K562 (cell line): Measurements from ENCODE around the gene RHBG. TPM values are rescaled to one million over a fixed set of nuclear protein-coding genes. Genes with fewer than 3 reads are reported as not detected.

Experiments
- CREB1 ChIP-seq, 2 experiments: sonication (generic) in 1 of 2; formaldehyde crosslinking in 1 of 2; IDR thresholded peaks; 2 replicates each; pipeline versions ENCODE4 v1.6.1 to v1.8.0; 2012 to 2022; ENCODE audit warnings: inconsistent platforms in 1 of 2, mild to moderate bottlenecking in 1 of 2, missing genetic modification reagents in 1 of 2, moderate library complexity in 1 of 2
- NEUROD1 ChIP-seq: fragments of 150-350 bp; IDR thresholded peaks from 2 replicates; pipeline ENCODE4 v1.6.1; 2014; ENCODE audit warnings: borderline replicate concordance, low read length, low read depth; ENCODE audit not compliant: partially characterized antibody
- NR3C1 ChIP-seq: sonication (generic); formaldehyde crosslinking; IDR thresholded peaks from 2 replicates; pipeline ENCODE4 v1.8.1; 2022; ENCODE audit warnings: missing genetic modification reagents
- ZNF121 ChIP-seq: sonication (generic); formaldehyde crosslinking; conservative IDR thresholded peaks from 2 replicates; pipeline ENCODE4 v1.8.0; 2022; ENCODE audit warnings: missing genetic modification reagents
- ZNF584 ChIP-seq: fragments of 200-800 bp; sonication (Bioruptor generic); IDR thresholded peaks from 2 replicates; pipeline ENCODE4 v1.6.1; 2016; ENCODE audit warnings: low read depth, mild to moderate bottlenecking, missing genetic modification characterization, missing compliant biosample characterization
- polyA plus RNA-seq, 8 experiments: library from polyadenylated mRNA; depleted of rRNA in 4 of 8; stranded (reverse) in 5 of 8; unstranded in 3 of 8; fragments of >200 nt; fragmentation: Nextera tagmentation in 2 of 8; fragmentation: Illumina TruSeq in 1 of 8; extraction: Ambion mirVana in 2 of 8; extraction: Trizol in 1 of 8; gene quantifications; 2 replicates each; pipeline versions ENCODE4 v1.2.1 to v1.2.3, GENCODE V29; 2011 to 2014; ENCODE audit warnings: inconsistent platforms in 1 of 8, missing spikeins in 1 of 8
- total RNA-seq, 7 experiments: library from RNA; depleted of rRNA in 6 of 7; stranded (reverse); fragments of >200 nt in 6 of 7; fragmentation: Illumina TruSeq in 2 of 7; extraction: Trizol in 2 of 7; gene quantifications; 2 replicates each; pipeline versions ENCODE4 v1.2.1 to v1.2.3, GENCODE V29; 2011 to 2021; ENCODE audit warnings: low replicate concordance in 1 of 7
- TF ChIP-seq, protein P1 (sequence below): fragments of 200-600 bp; sonication (generic); IDR thresholded peaks from one replicate; pipeline ENCODE4 v1.6.1; 2012; ENCODE audit warnings: mild to moderate bottlenecking, low read depth, low read length, inconsistent platforms
- TF ChIP-seq, protein P2 (sequence below), 3 experiments: IDR thresholded peaks in 2 of 3; conservative IDR thresholded peaks in 1 of 3; 2 replicates each; pipeline ENCODE4 v1.5.1; 2011 to 2012; ENCODE audit warnings: low read length in 3 of 3, mild to moderate bottlenecking in 3 of 3, control low read depth in 2 of 3, improper control_type of control experiment in 1 of 3, inconsistent platforms in 1 of 3, low read depth in 1 of 3, mixed read lengths in 1 of 3, moderate library complexity in 1 of 3; ENCODE audit not compliant: insufficient read depth in 2 of 3

RHBG gene
- total and polyA plus RNA-seq, 9 of the 15 experiments (the other 6 are each of a cell fraction or from before 2014, with no cell fraction given), result not detected

DNA sequence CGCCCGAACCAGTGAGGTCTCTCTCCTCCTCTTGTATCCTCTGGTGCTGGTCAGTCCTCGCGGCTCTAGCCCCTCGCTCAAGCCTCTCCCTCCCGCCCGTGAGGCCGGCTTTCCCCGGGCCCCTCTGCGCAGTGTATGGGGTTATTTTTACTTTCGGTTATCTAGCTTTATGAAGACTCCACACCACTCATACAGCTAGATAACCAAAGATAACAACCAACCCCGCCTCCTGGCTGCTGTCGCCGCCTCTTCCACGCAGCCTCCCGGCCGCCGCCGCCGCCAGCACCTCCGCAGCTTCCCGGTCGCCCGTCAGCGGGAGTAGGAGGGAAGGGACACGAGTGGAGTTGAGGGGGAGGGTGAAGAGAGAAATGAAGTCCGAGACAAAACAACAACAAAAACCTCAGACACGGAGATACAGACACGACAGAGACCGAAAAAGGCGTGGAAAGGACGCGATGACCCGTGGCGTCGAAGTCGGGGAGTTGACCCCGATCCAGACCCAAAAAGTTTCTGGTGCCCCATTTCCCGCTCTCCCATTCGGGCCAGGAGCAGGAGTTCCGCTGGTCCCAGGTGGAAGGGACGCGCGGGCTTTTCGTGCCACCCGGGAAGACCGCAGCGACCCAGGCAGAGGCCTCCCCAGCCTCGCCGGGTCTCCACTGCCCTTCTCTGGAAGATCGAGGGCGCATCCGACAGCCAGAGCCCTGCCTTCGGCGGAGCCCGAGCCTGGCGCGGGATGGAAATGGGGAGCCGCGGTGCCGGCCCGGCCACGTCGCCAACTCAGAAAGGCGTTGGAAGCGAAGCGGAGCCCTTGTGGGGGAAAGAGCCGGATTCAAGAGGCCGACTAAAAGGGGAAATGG is 51.4 kb downstream of the RHBG start (continued):
- TF ChIP-seq, protein P1, sequence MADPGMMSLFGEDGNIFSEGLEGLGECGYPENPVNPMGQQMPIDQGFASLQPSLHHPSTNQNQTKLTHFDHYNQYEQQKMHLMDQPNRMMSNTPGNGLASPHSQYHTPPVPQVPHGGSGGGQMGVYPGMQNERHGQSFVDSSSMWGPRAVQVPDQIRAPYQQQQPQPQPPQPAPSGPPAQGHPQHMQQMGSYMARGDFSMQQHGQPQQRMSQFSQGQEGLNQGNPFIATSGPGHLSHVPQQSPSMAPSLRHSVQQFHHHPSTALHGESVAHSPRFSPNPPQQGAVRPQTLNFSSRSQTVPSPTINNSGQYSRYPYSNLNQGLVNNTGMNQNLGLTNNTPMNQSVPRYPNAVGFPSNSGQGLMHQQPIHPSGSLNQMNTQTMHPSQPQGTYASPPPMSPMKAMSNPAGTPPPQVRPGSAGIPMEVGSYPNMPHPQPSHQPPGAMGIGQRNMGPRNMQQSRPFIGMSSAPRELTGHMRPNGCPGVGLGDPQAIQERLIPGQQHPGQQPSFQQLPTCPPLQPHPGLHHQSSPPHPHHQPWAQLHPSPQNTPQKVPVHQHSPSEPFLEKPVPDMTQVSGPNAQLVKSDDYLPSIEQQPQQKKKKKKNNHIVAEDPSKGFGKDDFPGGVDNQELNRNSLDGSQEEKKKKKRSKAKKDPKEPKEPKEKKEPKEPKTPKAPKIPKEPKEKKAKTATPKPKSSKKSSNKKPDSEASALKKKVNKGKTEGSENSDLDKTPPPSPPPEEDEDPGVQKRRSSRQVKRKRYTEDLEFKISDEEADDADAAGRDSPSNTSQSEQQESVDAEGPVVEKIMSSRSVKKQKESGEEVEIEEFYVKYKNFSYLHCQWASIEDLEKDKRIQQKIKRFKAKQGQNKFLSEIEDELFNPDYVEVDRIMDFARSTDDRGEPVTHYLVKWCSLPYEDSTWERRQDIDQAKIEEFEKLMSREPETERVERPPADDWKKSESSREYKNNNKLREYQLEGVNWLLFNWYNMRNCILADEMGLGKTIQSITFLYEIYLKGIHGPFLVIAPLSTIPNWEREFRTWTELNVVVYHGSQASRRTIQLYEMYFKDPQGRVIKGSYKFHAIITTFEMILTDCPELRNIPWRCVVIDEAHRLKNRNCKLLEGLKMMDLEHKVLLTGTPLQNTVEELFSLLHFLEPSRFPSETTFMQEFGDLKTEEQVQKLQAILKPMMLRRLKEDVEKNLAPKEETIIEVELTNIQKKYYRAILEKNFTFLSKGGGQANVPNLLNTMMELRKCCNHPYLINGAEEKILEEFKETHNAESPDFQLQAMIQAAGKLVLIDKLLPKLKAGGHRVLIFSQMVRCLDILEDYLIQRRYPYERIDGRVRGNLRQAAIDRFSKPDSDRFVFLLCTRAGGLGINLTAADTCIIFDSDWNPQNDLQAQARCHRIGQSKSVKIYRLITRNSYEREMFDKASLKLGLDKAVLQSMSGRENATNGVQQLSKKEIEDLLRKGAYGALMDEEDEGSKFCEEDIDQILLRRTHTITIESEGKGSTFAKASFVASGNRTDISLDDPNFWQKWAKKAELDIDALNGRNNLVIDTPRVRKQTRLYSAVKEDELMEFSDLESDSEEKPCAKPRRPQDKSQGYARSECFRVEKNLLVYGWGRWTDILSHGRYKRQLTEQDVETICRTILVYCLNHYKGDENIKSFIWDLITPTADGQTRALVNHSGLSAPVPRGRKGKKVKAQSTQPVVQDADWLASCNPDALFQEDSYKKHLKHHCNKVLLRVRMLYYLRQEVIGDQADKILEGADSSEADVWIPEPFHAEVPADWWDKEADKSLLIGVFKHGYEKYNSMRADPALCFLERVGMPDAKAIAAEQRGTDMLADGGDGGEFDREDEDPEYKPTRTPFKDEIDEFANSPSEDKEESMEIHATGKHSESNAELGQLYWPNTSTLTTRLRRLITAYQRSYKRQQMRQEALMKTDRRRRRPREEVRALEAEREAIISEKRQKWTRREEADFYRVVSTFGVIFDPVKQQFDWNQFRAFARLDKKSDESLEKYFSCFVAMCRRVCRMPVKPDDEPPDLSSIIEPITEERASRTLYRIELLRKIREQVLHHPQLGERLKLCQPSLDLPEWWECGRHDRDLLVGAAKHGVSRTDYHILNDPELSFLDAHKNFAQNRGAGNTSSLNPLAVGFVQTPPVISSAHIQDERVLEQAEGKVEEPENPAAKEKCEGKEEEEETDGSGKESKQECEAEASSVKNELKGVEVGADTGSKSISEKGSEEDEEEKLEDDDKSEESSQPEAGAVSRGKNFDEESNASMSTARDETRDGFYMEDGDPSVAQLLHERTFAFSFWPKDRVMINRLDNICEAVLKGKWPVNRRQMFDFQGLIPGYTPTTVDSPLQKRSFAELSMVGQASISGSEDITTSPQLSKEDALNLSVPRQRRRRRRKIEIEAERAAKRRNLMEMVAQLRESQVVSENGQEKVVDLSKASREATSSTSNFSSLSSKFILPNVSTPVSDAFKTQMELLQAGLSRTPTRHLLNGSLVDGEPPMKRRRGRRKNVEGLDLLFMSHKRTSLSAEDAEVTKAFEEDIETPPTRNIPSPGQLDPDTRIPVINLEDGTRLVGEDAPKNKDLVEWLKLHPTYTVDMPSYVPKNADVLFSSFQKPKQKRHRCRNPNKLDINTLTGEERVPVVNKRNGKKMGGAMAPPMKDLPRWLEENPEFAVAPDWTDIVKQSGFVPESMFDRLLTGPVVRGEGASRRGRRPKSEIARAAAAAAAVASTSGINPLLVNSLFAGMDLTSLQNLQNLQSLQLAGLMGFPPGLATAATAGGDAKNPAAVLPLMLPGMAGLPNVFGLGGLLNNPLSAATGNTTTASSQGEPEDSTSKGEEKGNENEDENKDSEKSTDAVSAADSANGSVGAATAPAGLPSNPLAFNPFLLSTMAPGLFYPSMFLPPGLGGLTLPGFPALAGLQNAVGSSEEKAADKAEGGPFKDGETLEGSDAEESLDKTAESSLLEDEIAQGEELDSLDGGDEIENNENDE, result no peak
- TF ChIP-seq, protein P2, sequence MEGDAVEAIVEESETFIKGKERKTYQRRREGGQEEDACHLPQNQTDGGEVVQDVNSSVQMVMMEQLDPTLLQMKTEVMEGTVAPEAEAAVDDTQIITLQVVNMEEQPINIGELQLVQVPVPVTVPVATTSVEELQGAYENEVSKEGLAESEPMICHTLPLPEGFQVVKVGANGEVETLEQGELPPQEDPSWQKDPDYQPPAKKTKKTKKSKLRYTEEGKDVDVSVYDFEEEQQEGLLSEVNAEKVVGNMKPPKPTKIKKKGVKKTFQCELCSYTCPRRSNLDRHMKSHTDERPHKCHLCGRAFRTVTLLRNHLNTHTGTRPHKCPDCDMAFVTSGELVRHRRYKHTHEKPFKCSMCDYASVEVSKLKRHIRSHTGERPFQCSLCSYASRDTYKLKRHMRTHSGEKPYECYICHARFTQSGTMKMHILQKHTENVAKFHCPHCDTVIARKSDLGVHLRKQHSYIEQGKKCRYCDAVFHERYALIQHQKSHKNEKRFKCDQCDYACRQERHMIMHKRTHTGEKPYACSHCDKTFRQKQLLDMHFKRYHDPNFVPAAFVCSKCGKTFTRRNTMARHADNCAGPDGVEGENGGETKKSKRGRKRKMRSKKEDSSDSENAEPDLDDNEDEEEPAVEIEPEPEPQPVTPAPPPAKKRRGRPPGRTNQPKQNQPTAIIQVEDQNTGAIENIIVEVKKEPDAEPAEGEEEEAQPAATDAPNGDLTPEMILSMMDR (IDR thresholded peaks at IDR 0.05 in 2 of 3, conservative IDR thresholded peaks at IDR 0.05 in 1 of 3; ENCODE audit: insufficient read depth in 2 of 3, low read depth in 1 of 3, low read length in 3 of 3), result 0 out of 6 replicates have a peak, but pooled peaks of 1 of the 3 experiments have one; percentile 3
- TF ChIP-seq NR3C1 (CRISPR knock-in tag), result no peak
- TF ChIP-seq ZNF121 (CRISPR knock-in tag), result no peak
- no peak for TF ChIP-seq ZNF584 (CRISPR knock-in tag)
- TF ChIP-seq NEUROD1, result peak; percentile 2
- TF ChIP-seq CREB1 (IDR thresholded peaks at IDR 0.05), result no peak
- peak; percentile 41; the same call in 1 of the 2 replicates for TF ChIP-seq CREB1 (CRISPR knock-in tag; IDR thresholded peaks at IDR 0.05)
